Left colon (tissue), 2 donors: ENCODE measurements around the gene NDUFB10. TPM values are rescaled to one million over a fixed set of nuclear protein-coding genes. Genes with fewer than 3 reads are reported as not detected.

Source experiments
- ATAC-seq: fragments of 200-7000 bp; cut with Tn5 transposase; one replicate; pipeline ENCODE4 v1.9.1; 2020; ENCODE audit warnings: mild to moderate bottlenecking, moderate library complexity
- DNase-seq, 2 donors: peaks; one replicate each; pipeline ENCODE4 v3.0.0-alpha.2; 2020
- intact Hi-C, 2 donors: fragments of 100-400 bp; cut with DNase I in 1 of 2; cut with micrococcal nuclease in 1 of 2; formaldehyde crosslinking; loops; one replicate each; pipeline versions ENCODE4 v1.11.2 to v1.14.0; 2022; cut with DNase I, micrococcal nuclease
- total RNA-seq, 2 donors: library from RNA; stranded (reverse); fragmentation: NEBNext Ultra II Directional; extraction: Animal tissue kit (Norgen Biotek cat#: 25700); gene quantifications; one replicate each; pipeline ENCODE4 v1.2.1, GENCODE V29; 2021
- donor health status: DM: no; HTN: no; CAD: no.
- donor health status: DM: yes; HTN: yes; CAD: no.

The NDUFB10 gene
- total RNA-seq, 2 donors from 2014 or later = 224 to 273 TPM

DNA sequence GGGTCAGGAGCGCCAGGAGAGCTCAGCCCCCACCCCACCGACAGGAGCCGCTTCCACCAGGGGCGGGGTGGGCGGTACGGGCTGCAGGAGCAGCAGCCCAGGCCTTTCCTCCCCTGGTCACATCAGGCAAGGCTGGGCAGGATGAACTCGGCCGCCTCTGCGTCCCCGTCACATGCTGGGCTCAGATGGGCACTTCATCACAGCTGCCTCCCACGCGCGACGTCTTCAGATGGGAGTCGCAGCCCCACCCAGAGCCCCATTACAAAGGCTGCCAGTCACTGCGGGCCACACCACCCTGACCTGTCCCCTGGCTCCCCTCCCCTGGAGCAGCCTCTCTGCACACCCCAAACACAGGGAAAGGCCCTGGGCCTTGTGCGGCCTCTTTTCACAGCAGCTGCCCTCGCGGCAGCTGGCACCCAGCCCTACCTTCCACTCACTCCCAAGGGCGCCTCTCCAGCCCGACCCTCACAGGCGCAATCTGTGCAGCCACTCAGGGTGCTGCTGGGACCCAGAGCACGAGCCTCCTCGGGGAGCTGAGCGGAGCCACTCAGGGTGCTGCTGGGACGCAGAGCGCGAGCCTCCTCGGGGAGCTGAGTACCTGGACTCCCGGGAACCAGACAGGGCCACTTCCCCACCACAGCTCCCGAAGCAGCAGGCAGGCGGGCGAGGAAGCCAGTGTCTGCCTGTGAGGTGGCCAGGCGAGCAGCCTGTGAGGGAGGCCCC is 45.6 kb downstream of the NDUFB10 start:
- intact Hi-C loops = loop anchor here in 1 of 2 donors (10.0 kb wide), 1 partner anchor 140 kb away; the partner anchor contains the start of gene RAB26
- ATAC-seq = no peak

GRCh38 chr16:2005646-2006045 is 46.3 kb downstream of the NDUFB10 start:
- DNase-seq (no peak), ATAC-seq (no peak)
- intact Hi-C loops = loop anchor here in 1 of 2 donors (10.0 kb wide), 1 partner anchor 139 kb away; the partner anchor contains the start of gene RAB26

More for the DNA sequence above, 45.6 kb downstream of the NDUFB10 start:
- DNase-seq = no peak

- DNase-seq = no peak
- intact Hi-C loops = loop anchor here in 1 of 2 donors (10.0 kb wide), 1 partner anchor 138 kb away; the partner anchor contains the start of gene RAB26
These were observed 47.0 kb downstream of the NDUFB10 start for GRCh38 chr16:2006317-2006716.

DNA sequence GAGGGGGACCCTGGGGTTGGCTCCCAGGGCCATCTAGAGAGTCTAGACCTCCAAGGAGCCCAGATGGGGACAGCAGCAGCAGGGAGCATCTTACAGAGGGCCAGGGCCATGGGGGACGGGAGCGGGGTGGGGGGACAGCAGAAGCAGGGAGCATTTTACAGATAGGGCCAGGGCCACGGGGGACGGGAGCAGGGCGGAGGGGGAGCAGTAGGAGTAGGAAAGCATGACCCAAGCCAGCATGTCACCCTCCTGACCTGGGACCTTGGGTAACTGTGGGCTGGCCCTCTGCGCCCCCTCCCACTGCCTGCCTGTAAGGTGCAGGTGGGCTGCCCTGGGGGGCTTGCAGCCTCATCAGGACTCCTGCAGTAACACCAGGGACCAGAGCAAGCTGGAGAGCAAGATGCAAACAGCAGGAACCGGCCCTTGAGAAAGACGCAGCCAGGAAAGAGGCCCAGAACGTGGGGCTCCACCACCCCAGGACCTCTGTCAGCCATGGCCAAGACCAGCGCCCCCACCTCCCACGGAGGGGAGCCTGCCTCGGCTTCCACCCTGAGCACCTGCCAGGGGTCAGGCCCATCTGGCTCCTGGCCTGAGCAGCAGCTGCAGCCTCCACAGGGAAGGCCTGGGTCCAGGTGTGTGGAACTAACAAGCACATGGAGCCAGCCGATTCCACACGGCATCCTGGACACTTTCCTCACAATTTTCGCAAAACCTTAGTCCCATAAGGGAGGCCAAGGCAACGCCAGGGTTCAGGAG is 47.9 kb downstream of the NDUFB10 start:
- no peak for ATAC-seq
- DNase-seq = no peak
- intact Hi-C loops = loop anchor here in 1 of 2 donors (10.0 kb wide), 1 partner anchor 138 kb away; the partner anchor contains the start of gene RAB26

More at GRCh38 chr16:2006317-2006716, 47.0 kb downstream of the NDUFB10 start:
- ATAC-seq = no peak

DNA sequence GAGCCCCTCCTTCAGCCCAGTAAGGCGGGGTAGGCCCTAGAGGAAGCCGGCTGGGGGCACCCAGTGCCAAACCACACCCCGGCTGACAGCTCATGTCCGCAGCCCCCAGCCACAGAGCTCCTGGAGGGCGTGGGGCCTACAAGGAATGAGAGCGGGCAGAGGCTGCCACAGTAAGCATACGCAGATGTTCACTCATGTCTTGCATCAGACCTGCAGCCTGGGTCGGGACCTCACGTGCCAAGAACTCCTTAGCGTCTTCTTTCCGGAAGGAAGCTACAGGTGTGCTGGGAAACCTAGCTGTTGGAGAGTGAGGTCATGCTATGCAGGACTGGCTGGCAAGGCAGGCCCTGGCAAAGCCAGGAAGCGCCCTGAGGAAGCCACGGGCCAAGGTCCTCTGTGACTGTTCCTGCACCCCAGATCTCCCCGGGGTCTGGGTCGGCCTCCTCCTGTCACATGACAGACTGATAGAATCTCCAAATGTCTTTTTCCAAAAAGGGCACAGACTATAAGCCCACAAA is 48.7 kb downstream of the NDUFB10 start:
- ATAC-seq (peak; percentile 64), DNase-seq (peak; percentile 57 to 82)
- intact Hi-C loops = loop anchor here in 1 of 2 donors (10.0 kb wide), 1 partner anchor 137 kb away; the partner anchor contains the start of gene RAB26

DNA sequence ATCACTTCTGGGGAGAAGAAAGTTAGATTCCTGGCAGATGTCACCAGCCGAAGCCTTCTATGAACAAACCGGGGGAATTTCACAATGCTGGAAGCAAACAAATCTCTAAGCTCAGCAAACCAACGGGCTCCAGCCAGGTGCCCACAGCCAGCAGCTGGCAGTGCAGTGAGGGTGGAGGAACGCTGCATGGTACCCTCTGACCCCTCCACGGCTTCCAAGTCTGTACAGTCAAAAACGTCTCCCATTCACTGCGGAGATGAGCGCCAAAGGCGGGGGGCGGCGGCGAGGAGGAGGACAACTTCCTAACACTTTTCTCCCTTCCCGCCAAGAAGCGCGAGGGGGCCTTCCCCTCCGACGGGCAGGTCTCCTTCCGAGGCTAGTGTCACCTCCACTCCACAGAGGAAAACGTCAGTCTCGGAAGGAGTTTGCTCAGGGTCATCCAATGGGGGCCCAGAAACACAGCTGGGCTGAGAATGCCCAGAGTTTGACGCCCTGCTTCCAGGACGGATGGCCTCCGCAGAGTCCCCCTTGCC is 49.4 kb downstream of the NDUFB10 start:
- ATAC-seq = peak; percentile 18

DNA sequence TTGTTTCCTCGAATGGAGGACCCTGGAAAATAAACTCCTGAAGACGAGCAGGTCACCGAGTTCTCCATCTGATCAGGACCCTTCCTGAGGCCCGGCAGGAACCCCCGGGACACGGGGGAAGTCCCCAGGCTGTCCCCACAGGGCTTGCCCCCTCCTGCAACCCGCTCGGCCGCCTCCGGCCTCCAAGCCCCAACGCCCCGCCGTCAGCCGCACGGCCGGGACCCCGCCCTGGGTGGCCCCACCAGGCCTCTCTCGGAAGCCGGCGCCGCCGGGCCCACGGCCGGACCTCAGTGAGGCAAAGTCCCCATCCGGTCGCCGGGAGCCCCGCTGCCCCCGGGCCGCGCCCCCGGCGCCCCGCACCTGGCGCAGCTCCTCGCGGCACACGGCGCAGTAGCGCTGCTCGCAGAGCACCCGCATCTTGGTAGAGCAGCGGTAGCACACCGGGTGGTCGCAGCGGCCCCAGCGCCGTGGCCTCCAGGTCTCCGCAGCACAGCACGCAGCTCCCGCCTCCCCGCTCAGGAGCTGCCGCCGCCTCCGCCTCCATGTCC is 49.9 kb downstream of the NDUFB10 start:
- peak; percentile 37 for ATAC-seq
- DNase-seq = peak in 1 of 2 donors; percentile 55
- intact Hi-C loops = loop anchor here in 1 of 2 donors (10.0 kb wide), 1 partner anchor 136 kb away; the partner anchor contains the start of gene RAB26

More for the DNA sequence above, 49.4 kb downstream of the NDUFB10 start:
- intact Hi-C loops = loop anchor here in 1 of 2 donors (10.0 kb wide), 1 partner anchor 136 kb away; the partner anchor contains the start of gene RAB26
- DNase-seq = peak in 1 of 2 donors; percentile 53

DNA sequence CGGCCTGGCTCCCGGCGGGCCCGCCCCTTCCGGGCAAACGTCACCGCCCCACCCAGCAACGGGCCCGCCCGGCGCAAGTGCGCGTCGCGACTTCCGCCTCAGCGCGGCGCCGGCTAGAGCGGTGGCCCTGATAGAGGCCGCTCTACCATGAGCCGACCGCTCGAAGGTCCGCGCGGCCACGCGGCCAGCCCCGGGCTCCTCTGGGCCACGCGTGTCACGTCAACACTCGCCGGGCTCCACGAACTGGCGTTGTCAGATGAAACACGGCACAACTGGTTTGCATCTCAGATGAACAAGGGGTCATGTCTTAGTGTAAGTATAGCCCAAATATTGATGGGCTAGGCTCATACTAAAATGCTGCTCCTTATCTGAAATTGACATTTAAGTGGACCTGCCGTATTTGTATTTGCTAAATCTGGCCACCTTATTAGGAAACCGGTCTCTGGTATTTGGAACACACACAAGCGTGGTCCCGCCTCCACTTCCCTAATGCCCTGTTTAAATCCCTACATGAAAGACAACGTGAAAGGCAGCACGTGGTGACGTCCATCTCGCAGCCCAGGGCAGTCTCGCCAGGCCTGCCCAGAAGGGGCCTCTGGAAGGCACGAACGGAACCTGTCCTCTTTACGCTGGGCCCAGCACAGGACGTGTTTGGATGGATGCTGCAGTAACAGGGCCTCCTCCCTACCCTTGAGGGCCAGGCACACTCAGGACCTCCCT is 50.6 kb downstream of the NDUFB10 start, which contains the start of gene ZNF598:
Gene ZNF598 (minus strand): TSS at position 31 of the 720 bp plus-strand sequence.
- ATAC-seq (peak; percentile 82), DNase-seq (peak; percentile 79 to 87)
- intact Hi-C loops = loop anchor here in 1 of 2 donors (10.0 kb wide), 1 partner anchor 135 kb away; the partner anchor contains the start of gene RAB26

Other genes starting within 250 kb of the NDUFB10 start
- 10 to 100 TPM; 59.5 to 62.9 TPM for gene NME3, start 188.0 kb upstream of the NDUFB10 start, total RNA-seq
- 10 to 100 TPM; 22.1 to 34.9 TPM for gene EME2, start 186.7 kb upstream of the NDUFB10 start, total RNA-seq
- gene MRPS34, start 186.4 kb upstream of the NDUFB10 start, total RNA-seq = 100 to 1,000 TPM; 103 to 133 TPM
- gene SPSB3, start 177.0 kb upstream of the NDUFB10 start, total RNA-seq = 10 to 100 TPM; 37.9 to 49.1 TPM
- 10 to 100 TPM; 29.4 to 34.4 TPM for gene NUBP2, start 176.6 kb upstream of the NDUFB10 start, total RNA-seq
- gene IGFALS, start 165.8 kb upstream of the NDUFB10 start, total RNA-seq = 1 to 10 TPM in 1 of 2 donors, under 1 TPM in 1; 0.58 to 1.3 TPM
- gene HAGH, start 132.7 kb upstream of the NDUFB10 start, total RNA-seq = 10 to 100 TPM; 64.5 to 85.0 TPM
- 10 to 100 TPM; 60.0 to 66.9 TPM for gene FAHD1, start 132.3 kb upstream of the NDUFB10 start, total RNA-seq
- not detected for gene MEIOB, start 87.4 kb upstream of the NDUFB10 start, total RNA-seq
- gene HS3ST6, start 41.1 kb upstream of the NDUFB10 start, total RNA-seq = 10 to 100 TPM in 1 of 2 donors, under 1 TPM in 1; 0.31 to 11.8 TPM
- gene MSRB1, start 16.3 kb upstream of the NDUFB10 start, total RNA-seq = 10 to 100 TPM; 46.0 to 46.6 TPM
- not detected for gene RPL3L, start 4.8 kb upstream of the NDUFB10 start, total RNA-seq
- gene RPS2, start 5.3 kb downstream of the NDUFB10 start, total RNA-seq = 1,000 to 10,000 TPM; 1,705 to 1,742 TPM
- gene RNF151, start 7.3 kb downstream of the NDUFB10 start, total RNA-seq = not detected
- gene TBL3, start 12.5 kb downstream of the NDUFB10 start, total RNA-seq = 10 to 100 TPM; 22.0 to 23.6 TPM
- 10 to 100 TPM; 34.6 to 49.0 TPM for gene NOXO1, start 21.9 kb downstream of the NDUFB10 start, total RNA-seq
- gene GFER, start 24.7 kb downstream of the NDUFB10 start, total RNA-seq = 10 to 100 TPM; 73.7 to 82.3 TPM
- gene SYNGR3, start 30.4 kb downstream of the NDUFB10 start, total RNA-seq = 1 to 10 TPM; 1.6 to 3.0 TPM
- gene ZNF598, start 50.3 kb downstream of the NDUFB10 start, total RNA-seq = 10 to 100 TPM; 45.8 to 52.8 TPM
- 1 to 10 TPM; 1.9 to 2.5 TPM for gene NPW, start 60.2 kb downstream of the NDUFB10 start, total RNA-seq
- 10 to 100 TPM; 69.3 to 73.7 TPM for gene NHERF2, start 67.4 kb downstream of the NDUFB10 start, total RNA-seq
- gene NTHL1, start 88.3 kb downstream of the NDUFB10 start, total RNA-seq = 10 to 100 TPM; 27.3 to 29.5 TPM
- gene TSC2, start 88.4 kb downstream of the NDUFB10 start, total RNA-seq = 100 to 1,000 TPM; 115 to 118 TPM
- gene PKD1, start 176.4 kb downstream of the NDUFB10 start, total RNA-seq = 10 to 100 TPM; 75.1 to 76.7 TPM
- gene RAB26, start 189.1 kb downstream of the NDUFB10 start, total RNA-seq = 10 to 100 TPM; 24.9 to 27.2 TPM
- gene TRAF7, start 196.2 kb downstream of the NDUFB10 start, total RNA-seq = 10 to 100 TPM; 94.5 to 99.8 TPM
- gene CASKIN1, start 237.1 kb downstream of the NDUFB10 start, total RNA-seq = under 1 TPM; 0.11 to 0.15 TPM
- 10 to 100 TPM; 26.7 to 31.4 TPM for gene MLST8, start 245.9 kb downstream of the NDUFB10 start, total RNA-seq